NCI-H69 (cell line): ENCODE measurements around the gene ZSCAN31.
A peak's percentile ranks its signal among the peaks of the same experiment; 100 is the strongest.

Experiments used
- DNase-seq: peaks from one replicate; lab custom pipeline; 2025; lab: John Stamatoyannopoulos, UW

Gene ZSCAN31

GRCh38 chr6:28353356-28353755 lies 17.4 kb upstream of the ZSCAN31 start:
- DNase-seq, result peak; percentile 16

GRCh38 chr6:28351493-28351925 lies 15.6 kb upstream of the ZSCAN31 start:
- DNase-seq, result no peak

GRCh38 chr6:28351087-28351486 lies 15.1 kb upstream of the ZSCAN31 start:
- DNase-seq, result peak; percentile 13

- DNase-seq, result peak; percentile 95
Measured at GRCh38 chr6:28349892-28350737, 14.2 kb upstream of the ZSCAN31 start, which contains the start of gene ZKSCAN3. Gene ZKSCAN3 (plus strand): TSS chr6:28349947. CDS start chr6:28359587, 9,640 bp downstream.

GRCh38 chr6:28349344-28349891 lies 13.5 kb upstream of the ZSCAN31 start:
- no peak for DNase-seq

GRCh38 chr6:28347119-28347518 lies 11.2 kb upstream of the ZSCAN31 start:
- no peak for DNase-seq

- no peak for DNase-seq
Measured at GRCh38 chr6:28345201-28345600, 9.3 kb upstream of the ZSCAN31 start.

- DNase-seq, result no peak
Measured at GRCh38 chr6:28343898-28344677, 8.1 kb upstream of the ZSCAN31 start.

GRCh38 chr6:28340310-28341095 lies 4.6 kb upstream of the ZSCAN31 start:
- no peak for DNase-seq

GRCh38 chr6:28337121-28337520 lies 1.2 kb upstream of the ZSCAN31 start:
- DNase-seq, result no peak

- DNase-seq, result peak; percentile 76
Measured at GRCh38 chr6:28336284-28337120, 554 bp upstream of the ZSCAN31 start.

- no peak for DNase-seq
Measured at GRCh38 chr6:28335040-28335563, 846 bp downstream of the ZSCAN31 start.

- DNase-seq, result no peak
Measured at GRCh38 chr6:28334286-28335039, 1.5 kb downstream of the ZSCAN31 start.

GRCh38 chr6:28333599-28334018 lies 2.3 kb downstream of the ZSCAN31 start:
- DNase-seq, result no peak

- no peak for DNase-seq
Measured at GRCh38 chr6:28333047-28333446, 2.9 kb downstream of the ZSCAN31 start.

- no peak for DNase-seq
Measured at GRCh38 chr6:28330041-28330440, 5.9 kb downstream of the ZSCAN31 start.

GRCh38 chr6:28326371-28326948 lies 9.5 kb downstream of the ZSCAN31 start:
- no peak for DNase-seq

GRCh38 chr6:28323813-28324424 lies 12.0 kb downstream of the ZSCAN31 start:
- no peak for DNase-seq

- DNase-seq, result no peak
Measured at GRCh38 chr6:28322661-28323060, 13.3 kb downstream of the ZSCAN31 start.
